A549 (cell line): ENCODE results near the gene GIN1. TPM values are rescaled to one million over a fixed set of nuclear protein-coding genes. Genes with fewer than 3 reads are reported as not detected.

ENCODE experiments used
- ATAC-seq, 2 experiments: fragments of 200-7000 bp in 1 of 2; fragments of >200 bp in 1 of 2; cut with Nextera tagmentation in 1 of 2; cut with Tn5 transposase in 1 of 2; 3 replicates each; pipeline versions ENCODE4 v1.8.0 to v1.9.1; 2018 to 2020; ENCODE audit warnings: mild to moderate bottlenecking in 1 of 2, moderate library complexity in 1 of 2
- CTCF ChIA-PET: fragments of 300-600 bp; sonication (Branson Sonifier 250); formaldehyde crosslinking; extraction: SDS; loops from one replicate; lab custom pipeline; 2021; ENCODE audit warnings: antibody characterized with exemption, inconsistent platforms; lab: Yijun Ruan, JAX
- POLR2A ChIA-PET: fragments of 350-600 bp; formaldehyde crosslinking; extraction: SDS; loops from one replicate; lab custom pipeline; 2021; ENCODE audit warnings: antibody characterized with exemption, inconsistent platforms; lab: Yijun Ruan, JAX
- DNase-seq, 2 experiments: peaks; one replicate each; pipeline versions ENCODE4 v3.0.0 to v3.0.0-alpha.2; 2011 to 2016; ENCODE audit warnings: low read depth in 1 of 2, low spot score in 1 of 2
- FAIRE-seq: peaks from 2 replicates; lab custom pipeline; 2011; peaks lifted over from hg19 to GRCh38; lab: Jason Lieb, UNC
- H3K27ac ChIP-seq, 2 experiments: fragments of >200 bp; sonication (Bioruptor Twin); formaldehyde crosslinking; 3 replicates each; pipeline ENCODE4 v1.5.1; 2016 to 2017
- H3K4me1 ChIP-seq: fragments of >200 bp; sonication (Bioruptor Twin); formaldehyde crosslinking; 3 replicates; pipeline ENCODE4 v1.6.1; 2016
- H3K4me2 ChIP-seq: fragments of >200 bp; sonication (Bioruptor Twin); formaldehyde crosslinking; 3 replicates; pipeline ENCODE4 v1.6.1; 2016
- H3K4me3 ChIP-seq: fragments of >200 bp; sonication (Bioruptor Twin); formaldehyde crosslinking; 3 replicates; pipeline ENCODE4 v1.5.1; 2016
- H3K9me3 ChIP-seq: fragments of >200 bp; sonication (Bioruptor Twin); formaldehyde crosslinking; 3 replicates; pipeline ENCODE4 v1.6.1; 2016
- CBX2 ChIP-seq: fragments of 200-600 bp; sonication (generic); IDR thresholded peaks from 2 replicates; pipeline ENCODE4 v1.6.1; 2016; ENCODE audit warnings: low read depth, mild to moderate bottlenecking, borderline replicate concordance
- CBX8 ChIP-seq: fragments of 200-600 bp; sonication (generic); IDR thresholded peaks from 2 replicates; pipeline ENCODE4 v1.6.1; 2016
- CHD2 ChIP-seq: fragments of 150-350 bp; IDR thresholded peaks from 2 replicates; pipeline ENCODE4 v1.6.1; 2014; ENCODE audit warnings: low read length; ENCODE audit not compliant: partially characterized antibody
- CHD4 ChIP-seq: fragments of 200-600 bp; sonication (generic); IDR thresholded peaks from 2 replicates; pipeline ENCODE4 v1.6.1; 2016; ENCODE audit warnings: antibody characterized with exemption, mild to moderate bottlenecking, borderline replicate concordance
- EHF ChIP-seq: fragments of 250-450 bp; sonication (Bioruptor Pico); IDR thresholded peaks from 2 replicates; pipeline ENCODE4 v1.5.0; 2020; ENCODE audit warnings: mild to moderate bottlenecking
- EHMT2 ChIP-seq: fragments of 200-600 bp; sonication (generic); IDR thresholded peaks from 2 replicates; pipeline ENCODE4 v1.6.1; 2016; ENCODE audit warnings: antibody characterized with exemption, low read depth, mild to moderate bottlenecking, moderate library complexity
- EP300 ChIP-seq, 2 experiments: fragments of >200 bp; sonication (Bioruptor Twin); formaldehyde crosslinking; IDR thresholded peaks; 2 replicates in 1 of 2; 3 replicates in 1 of 2; pipeline ENCODE4 v1.6.1; 2016 to 2017
- ESRRA ChIP-seq: fragments of 150-350 bp; IDR thresholded peaks from 2 replicates; pipeline ENCODE4 v1.6.1; 2014; ENCODE audit warnings: mild to moderate bottlenecking, low read length, borderline replicate concordance
- FOSL2 ChIP-seq, 2 experiments: fragments of 450-650 bp in 1 of 2; fragments of >200 bp in 1 of 2; sonication (Bioruptor Twin) in 1 of 2; formaldehyde crosslinking; IDR thresholded peaks; 2 replicates each; pipeline versions ENCODE4 v1.5.0 to v1.6.1; 2016 to 2020; ENCODE audit warnings: mild to moderate bottlenecking in 1 of 2, moderate library complexity in 1 of 2
- HOXA7 ChIP-seq: fragments of 250-450 bp; sonication (Bioruptor Pico); IDR thresholded peaks from 2 replicates; pipeline ENCODE4 v1.5.0; 2020; ENCODE audit warnings: mild to moderate bottlenecking, moderate library complexity
- HOXB13 ChIP-seq: fragments of 250-450 bp; sonication (Bioruptor Pico); IDR thresholded peaks from 2 replicates; pipeline ENCODE4 v1.5.0; 2020; ENCODE audit warnings: low read depth, mild to moderate bottlenecking, moderate library complexity
- JUN ChIP-seq, 2 experiments: fragments of >200 bp; sonication (Bioruptor Twin); formaldehyde crosslinking; IDR thresholded peaks; 2 replicates in 1 of 2; 3 replicates in 1 of 2; pipeline ENCODE4 v1.6.1; 2016 to 2017
- KDM1A ChIP-seq: fragments of 200-600 bp; sonication (generic); IDR thresholded peaks from 2 replicates; pipeline ENCODE4 v1.6.1; 2016; ENCODE audit warnings: low read depth, mild to moderate bottlenecking
- KDM5A ChIP-seq: fragments of 200-600 bp; sonication (generic); IDR thresholded peaks from 2 replicates; pipeline ENCODE4 v1.6.1; 2016; ENCODE audit warnings: antibody characterized with exemption, mild to moderate bottlenecking
- MAFK ChIP-seq: fragments of 450-650 bp; IDR thresholded peaks from 2 replicates; pipeline ENCODE4 v1.6.1; 2014; ENCODE audit not compliant: partially characterized antibody
- MAZ ChIP-seq: fragments of 150-350 bp; IDR thresholded peaks from 2 replicates; pipeline ENCODE4 v1.6.1; 2014; ENCODE audit warnings: antibody characterized with exemption, low read depth, low read length, borderline replicate concordance
- MYC ChIP-seq: IDR thresholded peaks from 2 replicates; pipeline ENCODE4 v1.6.1; 2012; ENCODE audit warnings: mild to moderate bottlenecking, inconsistent platforms, low read length, improper control_type of control experiment, borderline replicate concordance
- NFE2L2 ChIP-seq: fragments of 150-350 bp; conservative IDR thresholded peaks from 2 replicates; pipeline ENCODE4 v1.6.1; 2014; ENCODE audit warnings: low read length
- NR3C1 ChIP-seq: fragments of >200 bp; sonication (Bioruptor Twin); formaldehyde crosslinking; IDR thresholded peaks from 3 replicates; pipeline ENCODE4 v1.6.1; 2017
- RAD21 ChIP-seq, 2 experiments: fragments of >200 bp in 1 of 2; sonication (Bioruptor Twin) in 1 of 2; formaldehyde crosslinking in 1 of 2; IDR thresholded peaks in 1 of 2; conservative IDR thresholded peaks in 1 of 2; 2 replicates in 1 of 2; 3 replicates in 1 of 2; pipeline ENCODE4 v1.6.1; 2012 to 2018; ENCODE audit warnings: inconsistent platforms in 1 of 2
- RARB ChIP-seq: fragments of 250-450 bp; sonication (Bioruptor Pico); IDR thresholded peaks from 2 replicates; pipeline ENCODE4 v1.8.0; 2021; ENCODE audit warnings: mild to moderate bottlenecking, moderate library complexity
- RFX5 ChIP-seq: fragments of 450-650 bp; IDR thresholded peaks from 2 replicates; pipeline ENCODE4 v1.7.1; 2014; ENCODE audit warnings: antibody characterized with exemption, mild to moderate bottlenecking, moderate library complexity
- SREBF2 ChIP-seq: fragments of 450-650 bp; IDR thresholded peaks from 2 replicates; pipeline ENCODE4 v1.6.1; 2014; ENCODE audit warnings: mild to moderate bottlenecking, moderate library complexity
- ZNF302 ChIP-seq: fragments of 250-450 bp; sonication (Bioruptor Pico); IDR thresholded peaks from 2 replicates; pipeline ENCODE4 v1.9.0; 2021; ENCODE audit warnings: inconsistent platforms, mild to moderate bottlenecking, moderate library complexity
- WGBS: methylation state at CpG from one replicate; pipeline ENCODE4 v1.1.6; 2017; ENCODE audit errors: missing lambda C conversion rate; 5-methylcytosine and 5-hydroxymethylcytosine counted together
- polyA plus RNA-seq, 4 experiments: library from polyadenylated mRNA; depleted of rRNA in 3 of 4; stranded (reverse); fragments of >200 nt; fragmentation: RNase III in 1 of 4; extraction: RNeasy Plus Mini Kit Qiagen cat#74134 plus additional on column Dnase treatment in 1 of 4; gene quantifications; 2 replicates in 3 of 4; 3 replicates in 1 of 4; pipeline ENCODE4 v1.2.3, GENCODE V29; 2011 to 2017
- TF ChIP-seq, protein P1 (sequence below): fragments of 200-600 bp; sonication (generic); IDR thresholded peaks from 2 replicates; pipeline ENCODE4 v1.6.1; 2016; ENCODE audit warnings: antibody characterized with exemption, mild to moderate bottlenecking, moderate library complexity
- TF ChIP-seq, protein P2 (sequence below): IDR thresholded peaks from 2 replicates; pipeline ENCODE4 v1.6.1; 2012; ENCODE audit warnings: low read depth, borderline replicate concordance

GIN1 gene
- polyA plus RNA-seq, 2 of the 4 experiments (the other 2 are of a cell fraction) = 7.9 to 13.5 TPM

- TF ChIP-seq, protein P1, sequence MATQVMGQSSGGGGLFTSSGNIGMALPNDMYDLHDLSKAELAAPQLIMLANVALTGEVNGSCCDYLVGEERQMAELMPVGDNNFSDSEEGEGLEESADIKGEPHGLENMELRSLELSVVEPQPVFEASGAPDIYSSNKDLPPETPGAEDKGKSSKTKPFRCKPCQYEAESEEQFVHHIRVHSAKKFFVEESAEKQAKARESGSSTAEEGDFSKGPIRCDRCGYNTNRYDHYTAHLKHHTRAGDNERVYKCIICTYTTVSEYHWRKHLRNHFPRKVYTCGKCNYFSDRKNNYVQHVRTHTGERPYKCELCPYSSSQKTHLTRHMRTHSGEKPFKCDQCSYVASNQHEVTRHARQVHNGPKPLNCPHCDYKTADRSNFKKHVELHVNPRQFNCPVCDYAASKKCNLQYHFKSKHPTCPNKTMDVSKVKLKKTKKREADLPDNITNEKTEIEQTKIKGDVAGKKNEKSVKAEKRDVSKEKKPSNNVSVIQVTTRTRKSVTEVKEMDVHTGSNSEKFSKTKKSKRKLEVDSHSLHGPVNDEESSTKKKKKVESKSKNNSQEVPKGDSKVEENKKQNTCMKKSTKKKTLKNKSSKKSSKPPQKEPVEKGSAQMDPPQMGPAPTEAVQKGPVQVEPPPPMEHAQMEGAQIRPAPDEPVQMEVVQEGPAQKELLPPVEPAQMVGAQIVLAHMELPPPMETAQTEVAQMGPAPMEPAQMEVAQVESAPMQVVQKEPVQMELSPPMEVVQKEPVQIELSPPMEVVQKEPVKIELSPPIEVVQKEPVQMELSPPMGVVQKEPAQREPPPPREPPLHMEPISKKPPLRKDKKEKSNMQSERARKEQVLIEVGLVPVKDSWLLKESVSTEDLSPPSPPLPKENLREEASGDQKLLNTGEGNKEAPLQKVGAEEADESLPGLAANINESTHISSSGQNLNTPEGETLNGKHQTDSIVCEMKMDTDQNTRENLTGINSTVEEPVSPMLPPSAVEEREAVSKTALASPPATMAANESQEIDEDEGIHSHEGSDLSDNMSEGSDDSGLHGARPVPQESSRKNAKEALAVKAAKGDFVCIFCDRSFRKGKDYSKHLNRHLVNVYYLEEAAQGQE = no peak
- no peak for TF ChIP-seq EHF (CRISPR knock-in tag)
- TF ChIP-seq EP300 (IDR thresholded peaks at IDR 0.05) = no peak
- no peak for TF ChIP-seq MAFK
- no peak for TF ChIP-seq ESRRA
- TF ChIP-seq KDM1A = no peak
- no peak for TF ChIP-seq RFX5
- no peak for TF ChIP-seq ZNF302
- TF ChIP-seq, all 56 proteins: peak for 0
Observed at GRCh38 chr5:103111468-103111867, 8.5 kb downstream of the GIN1 start (continued).

GRCh38 chr5:103110403-103110802, 9.5 kb downstream of the GIN1 start:
- ChIA-PET CTCF (interaction anchor here (1.2 kb wide), 1 partner anchor 29 kb away, joined by 5 read pairs; no protein-coding TSS in a partner anchor), POLR2A (no interaction called here)
- H3K4me3 ChIP-seq = no peak overlapping the region
- ATAC-seq (no peak), FAIRE-seq (no peak), DNase-seq (no peak)
- TF ChIP-seq RFX5 = no peak
- no peak for TF ChIP-seq JUN (IDR thresholded peaks at IDR 0.05)
- no peak for TF ChIP-seq CBX8
- no peak for TF ChIP-seq NR3C1
- WGBS = 84% methylated on average over 2 of the region's 2 CpGs
- H3K4me1 ChIP-seq = no peaks in the 10 kb centered on the region
- no peak overlapping the region for H3K27ac ChIP-seq
- H3K4me2 ChIP-seq = no peak overlapping the region
- no peaks in the 10 kb centered on the region for H3K9me3 ChIP-seq

DNA sequence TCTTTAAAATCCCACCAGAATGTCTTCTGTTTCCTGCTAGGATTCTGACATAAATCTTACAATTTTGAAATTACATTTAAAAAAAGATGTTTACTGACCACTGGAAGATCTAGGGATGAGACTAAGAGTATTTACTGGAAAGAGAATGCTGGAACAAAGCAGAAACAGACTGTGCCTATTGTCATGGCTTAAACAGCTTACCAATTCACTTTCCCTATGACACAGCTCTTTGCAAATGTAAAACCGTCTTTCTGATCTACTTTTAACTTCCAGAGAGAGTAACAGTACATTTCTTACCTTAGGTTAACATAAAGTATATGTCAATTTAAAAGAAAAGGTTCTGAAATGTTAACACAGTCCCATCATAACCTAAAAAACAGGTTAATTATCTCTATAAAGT, 10.7 kb downstream of the GIN1 start:
- POLR2A ChIA-PET = no interaction called here
- no peak for DNase-seq
- no peak for TF ChIP-seq MYC
- no peak for TF ChIP-seq SREBF2
- TF ChIP-seq FOSL2 (IDR thresholded peaks at IDR 0.05) = no peak
- no peak for TF ChIP-seq FOSL2 (CRISPR knock-in tag; IDR thresholded peaks at IDR 0.05)
- no peak for TF ChIP-seq CHD4
- TF ChIP-seq MAZ = no peak
- no peak for TF ChIP-seq RARB
- TF ChIP-seq RAD21 (conservative IDR thresholded peaks at IDR 0.05 in 1 of 2, IDR thresholded peaks at IDR 0.05 in 1 of 2) = no peak
- no peak for TF ChIP-seq ESRRA
- TF ChIP-seq CHD2 = no peak
- TF ChIP-seq EP300 (IDR thresholded peaks at IDR 0.05) = no peak
- TF ChIP-seq, all 56 proteins: peak for 0
- no peak overlapping the region for H3K4me3 ChIP-seq
- 71% methylated on average over 1 of the region's 1 CpG for WGBS
- FAIRE-seq (no peak), ATAC-seq (no peak)
- no peaks in the 10 kb centered on the region for H3K9me3 ChIP-seq
- H3K27ac ChIP-seq = no peak overlapping the region
- CTCF ChIA-PET = no interaction called here
- no peak overlapping the region for H3K4me2 ChIP-seq
- H3K4me1 ChIP-seq = no peaks in the 10 kb centered on the region

DNA sequence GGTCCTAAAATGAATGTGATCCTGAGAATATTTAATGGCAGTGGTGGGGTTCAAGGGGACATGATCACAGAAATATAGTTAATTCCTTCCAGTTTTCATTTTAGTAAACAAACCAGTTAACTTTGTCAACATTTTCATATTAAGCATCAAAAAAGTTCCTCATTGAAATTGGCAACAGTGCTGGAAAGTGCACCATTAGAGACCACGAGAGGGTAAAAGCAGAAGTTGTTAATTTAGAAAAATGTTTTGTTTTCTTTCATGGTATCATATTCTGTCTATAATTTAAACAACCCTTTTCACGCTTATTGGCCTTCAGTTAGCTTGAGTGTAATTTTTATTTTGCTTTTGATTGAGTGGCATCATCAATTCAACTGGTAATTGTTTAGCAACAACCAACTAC, 11.9 kb downstream of the GIN1 start:
- TF ChIP-seq EHMT2 (no peak), HOXA7 (CRISPR knock-in tag) (no peak), NR3C1 (no peak), NFE2L2 (no peak), MYC (no peak), KDM5A (no peak), RFX5 (no peak), CHD2 (no peak), HOXB13 (CRISPR knock-in tag) (no peak), CBX2 (no peak)
- TF ChIP-seq, protein P2, sequence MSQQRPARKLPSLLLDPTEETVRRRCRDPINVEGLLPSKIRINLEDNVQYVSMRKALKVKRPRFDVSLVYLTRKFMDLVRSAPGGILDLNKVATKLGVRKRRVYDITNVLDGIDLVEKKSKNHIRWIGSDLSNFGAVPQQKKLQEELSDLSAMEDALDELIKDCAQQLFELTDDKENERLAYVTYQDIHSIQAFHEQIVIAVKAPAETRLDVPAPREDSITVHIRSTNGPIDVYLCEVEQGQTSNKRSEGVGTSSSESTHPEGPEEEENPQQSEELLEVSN = no peak
- POLR2A ChIA-PET = no interaction called here
- DNase-seq = no peak
- Histone ChIP-seq H3K27ac (no peak overlapping the region), H3K4me3 (no peak overlapping the region), H3K4me1 (no peaks in the 10 kb centered on the region), H3K4me2 (no peak overlapping the region), H3K9me3 (no peaks in the 10 kb centered on the region)
- ATAC-seq = no peak
- FAIRE-seq = no peak
- 46% methylated on average over 2 of the region's 2 CpGs for WGBS
- CTCF ChIA-PET = no interaction called here
